Pulmonary artery endothelial cell (primary cell): ENCODE data around the gene SPA17. TPM values are rescaled to one million over a fixed set of nuclear protein-coding genes. Genes with fewer than 3 reads are reported as not detected.

Experiments
- DNase-seq: peaks from one replicate; pipeline ENCODE4 v3.0.0-alpha.2; 2011; ENCODE audit warnings: low read depth, low spot score
- total RNA-seq: library from RNA; depleted of rRNA; stranded (reverse); fragments of >200 nt; gene quantifications from 2 replicates; pipeline ENCODE4 v1.2.3, GENCODE V29; 2014

SPA17 gene
- total RNA-seq, 1 donor from 2014 or later: 6.8 TPM

DNA sequence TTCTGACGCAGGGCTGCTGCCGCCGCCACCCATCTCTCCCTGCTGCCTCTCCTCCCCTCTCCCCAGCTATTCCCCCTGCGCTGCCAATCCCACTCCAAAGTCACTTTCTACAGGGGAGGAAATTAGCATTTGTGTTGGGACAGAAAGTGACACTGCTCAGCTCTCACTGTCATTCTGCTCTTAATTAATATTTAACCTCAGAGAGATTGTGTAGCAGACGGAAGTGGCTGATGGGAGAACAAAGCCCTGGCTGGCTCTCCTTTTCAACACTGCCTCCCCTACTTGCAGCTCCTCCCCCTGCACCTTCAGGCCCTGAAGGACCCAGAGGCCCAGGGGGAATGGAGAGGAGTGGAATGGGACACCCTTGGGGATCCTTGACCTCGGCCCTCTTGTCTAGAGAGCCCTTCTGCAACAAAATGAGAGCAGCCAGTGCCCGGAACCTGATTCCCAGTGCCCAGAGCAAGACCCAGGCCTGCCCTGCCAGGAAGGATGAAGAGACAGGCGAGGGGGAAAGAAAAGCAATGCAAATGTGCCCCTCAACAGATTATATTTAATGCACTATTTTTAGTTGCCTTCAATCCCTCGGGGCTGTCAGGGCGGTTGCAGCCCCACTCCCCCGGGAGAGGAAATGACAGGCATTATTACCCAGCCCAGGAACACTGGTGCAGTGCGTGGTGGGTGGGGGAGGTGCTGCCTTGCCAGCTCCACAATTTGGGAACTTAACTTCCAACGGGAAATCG, 51.4 kb downstream of the SPA17 start:
- DNase-seq: no peak

DNA sequence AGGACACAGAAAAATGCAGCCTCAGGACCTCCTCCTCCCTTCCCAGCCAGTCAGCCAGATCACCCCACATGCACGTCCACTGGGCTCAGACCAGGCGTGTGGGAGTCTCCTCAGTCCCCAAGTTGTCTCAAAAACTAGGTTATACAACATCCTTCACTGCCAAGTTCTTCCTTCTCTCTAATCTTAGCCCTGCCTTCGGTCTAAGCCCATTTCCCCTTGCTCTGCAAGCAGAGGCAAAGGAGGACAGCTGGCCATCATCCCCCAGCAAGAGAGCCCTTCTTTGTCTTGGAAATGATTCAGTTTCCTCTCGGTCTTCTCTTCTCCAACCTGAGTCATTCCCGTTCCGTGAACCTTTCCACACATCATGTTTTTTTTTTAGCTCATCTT, 52.0 kb downstream of the SPA17 start:
- peak; percentile 56 for DNase-seq

DNA sequence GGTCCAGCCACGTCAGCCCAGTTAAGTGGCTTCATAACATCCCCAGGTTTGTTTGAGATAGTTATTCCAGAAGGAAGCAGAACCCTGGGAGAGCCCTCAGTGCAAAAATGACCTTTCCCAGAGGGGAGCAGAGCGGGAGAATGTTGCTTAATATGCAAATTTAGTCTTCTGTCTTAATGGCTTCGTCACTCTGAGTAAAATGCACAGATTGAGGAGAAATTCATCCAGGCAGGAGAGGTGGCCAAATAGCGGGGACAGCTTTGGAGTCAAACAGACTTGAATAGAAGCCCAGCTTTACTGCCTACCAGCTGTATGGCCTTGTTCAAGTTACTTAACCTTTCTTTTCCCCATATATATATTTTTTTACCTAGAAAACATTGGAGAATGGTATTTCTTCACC, 53.8 kb downstream of the SPA17 start:
- no peak for DNase-seq

DNA sequence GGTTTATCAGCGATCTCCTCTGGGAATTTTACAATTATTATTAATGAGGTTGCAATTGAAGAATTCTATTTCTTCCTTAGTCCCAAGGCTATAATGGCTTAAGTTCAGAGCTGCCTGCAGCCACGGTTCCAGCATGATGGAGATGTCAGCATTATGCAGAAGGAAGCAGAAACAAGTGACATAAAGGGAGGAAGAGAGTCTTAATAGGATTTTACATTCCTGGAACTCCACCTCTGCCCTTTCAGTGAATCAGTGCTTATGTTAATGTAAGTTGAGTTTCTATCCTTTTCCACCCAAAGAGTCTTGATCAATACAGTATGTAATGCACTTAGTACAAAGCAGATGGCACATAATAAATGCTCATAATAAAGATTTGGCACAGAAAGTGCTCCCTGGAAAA, 54.4 kb downstream of the SPA17 start:
- DNase-seq: no peak

DNA sequence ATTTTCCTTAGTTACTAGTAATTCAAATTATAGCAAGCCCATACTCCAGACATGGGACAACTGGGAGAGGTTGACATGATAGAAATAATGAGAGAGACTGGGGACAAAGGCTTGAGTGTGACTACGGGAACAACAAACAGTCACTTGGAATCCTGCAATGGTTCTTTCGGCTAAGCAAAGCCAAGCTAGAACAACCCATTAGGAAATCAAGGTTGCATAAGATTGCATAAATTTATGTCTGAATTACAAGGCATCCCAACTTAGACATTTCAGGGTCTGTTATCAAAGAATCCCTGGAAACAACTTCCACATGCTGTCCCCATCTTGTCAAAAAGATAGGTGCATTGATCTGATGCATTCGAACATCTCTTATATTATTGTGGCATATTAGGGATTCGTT, 55.9 kb downstream of the SPA17 start:
- no peak for DNase-seq

DNA sequence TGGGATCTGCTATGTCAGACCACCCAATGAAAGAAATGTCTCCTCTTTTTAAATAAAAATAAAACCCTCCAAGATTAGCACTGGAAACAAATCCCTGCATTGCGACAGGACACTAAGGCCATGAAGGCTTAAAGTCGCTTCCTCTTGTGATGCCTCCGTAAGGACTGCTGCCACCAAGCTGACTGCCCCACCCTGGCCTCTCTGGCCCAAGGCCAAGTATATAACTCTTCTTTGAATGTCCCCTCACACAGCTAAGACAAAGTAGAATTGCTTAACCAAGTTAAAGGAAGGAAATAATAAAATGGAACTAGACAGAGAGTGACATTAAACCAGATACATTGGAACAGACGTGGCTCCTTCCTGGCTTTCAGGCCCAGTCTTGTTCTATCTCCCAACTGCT, 58.5 kb downstream of the SPA17 start:
- DNase-seq: no peak

DNA sequence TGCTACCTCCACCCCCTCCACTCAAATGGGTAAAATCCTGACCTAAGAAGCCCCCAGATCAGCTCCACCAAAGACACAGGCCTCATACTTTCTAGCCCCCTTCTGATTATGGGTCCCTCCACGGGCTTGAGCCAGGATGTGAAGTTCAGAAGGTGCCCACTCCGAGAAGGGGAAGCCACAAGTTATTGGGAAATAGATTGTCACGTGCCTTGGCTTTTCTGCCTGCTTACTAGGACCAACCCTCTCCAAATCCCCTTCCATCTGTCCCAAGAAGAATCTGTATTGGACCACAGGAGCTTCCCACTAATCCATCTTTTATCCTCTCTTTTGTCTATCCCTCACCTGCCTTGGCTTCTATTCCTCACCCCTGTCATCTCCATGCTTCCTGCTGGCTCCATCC, 63.0 kb downstream of the SPA17 start:
- no peak for DNase-seq

DNA sequence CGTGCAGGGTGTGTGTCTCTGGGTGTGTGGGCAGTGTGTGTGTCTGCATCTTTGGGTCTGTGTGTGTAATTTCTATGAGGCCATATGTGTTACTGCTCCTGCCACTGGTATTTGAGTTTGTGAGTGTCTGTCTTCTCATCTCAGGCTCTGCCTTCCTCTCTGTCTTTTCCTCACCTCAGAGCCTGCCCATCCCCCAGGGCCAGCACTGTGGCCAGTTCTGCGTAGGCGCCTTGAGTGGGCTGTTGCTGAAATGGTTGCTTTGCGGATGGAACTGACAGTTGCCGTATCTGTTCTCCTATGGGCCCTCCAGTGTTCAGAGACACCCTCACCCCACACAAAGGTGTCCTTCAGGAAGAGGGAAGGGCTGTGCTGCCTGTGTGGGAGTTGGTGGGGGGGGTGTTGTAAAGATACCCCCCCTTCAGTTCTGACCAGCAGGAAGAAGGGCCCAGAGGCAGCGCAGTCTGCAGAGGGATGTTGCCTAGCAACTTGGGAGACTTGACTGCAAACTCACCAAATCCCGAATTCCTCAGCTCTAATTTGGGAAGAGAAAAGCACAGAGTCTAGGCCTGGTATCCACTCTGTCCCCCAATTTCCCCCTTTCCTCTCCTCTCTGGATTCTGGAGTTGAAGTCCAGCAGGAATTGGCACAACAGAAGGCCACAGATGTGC, 64.1 kb downstream of the SPA17 start:
- no peak for DNase-seq

DNA sequence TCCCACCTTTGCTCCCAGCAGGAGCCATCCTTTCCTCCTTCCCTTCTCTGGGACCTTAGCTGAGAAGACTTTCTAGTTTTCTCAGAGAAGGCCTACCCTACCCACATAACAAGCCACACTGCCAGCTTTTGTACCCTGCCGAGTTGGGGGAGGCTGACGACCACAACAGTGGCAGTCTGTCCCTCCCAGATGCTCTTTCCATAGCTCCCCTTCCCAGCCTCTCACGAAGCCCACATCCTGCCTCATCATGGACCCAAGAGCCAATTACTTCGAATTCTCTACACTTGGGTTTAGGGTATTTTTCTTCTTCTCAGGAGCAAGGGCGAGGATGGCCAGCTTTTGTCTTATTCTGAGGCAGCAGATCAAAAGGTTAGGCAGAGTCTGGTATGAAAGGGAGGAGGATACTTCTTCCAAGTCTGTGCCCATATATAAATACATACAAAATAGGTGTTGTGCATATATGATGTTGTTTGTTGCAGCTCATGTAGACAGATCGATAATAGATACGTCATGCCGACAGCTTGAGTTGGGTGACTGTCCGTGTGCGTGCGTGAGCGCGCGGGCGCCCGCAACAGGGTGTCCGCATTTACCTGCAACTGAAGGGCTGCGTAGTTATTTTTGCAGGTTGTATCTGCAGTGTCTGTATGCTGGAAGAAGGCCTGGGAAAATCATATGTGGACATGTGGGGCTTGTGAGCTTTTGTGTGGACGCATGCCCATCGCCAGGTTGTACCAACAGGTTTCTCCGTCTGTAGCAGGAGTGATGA, 65.2 kb downstream of the SPA17 start:
- no peak for DNase-seq

DNA sequence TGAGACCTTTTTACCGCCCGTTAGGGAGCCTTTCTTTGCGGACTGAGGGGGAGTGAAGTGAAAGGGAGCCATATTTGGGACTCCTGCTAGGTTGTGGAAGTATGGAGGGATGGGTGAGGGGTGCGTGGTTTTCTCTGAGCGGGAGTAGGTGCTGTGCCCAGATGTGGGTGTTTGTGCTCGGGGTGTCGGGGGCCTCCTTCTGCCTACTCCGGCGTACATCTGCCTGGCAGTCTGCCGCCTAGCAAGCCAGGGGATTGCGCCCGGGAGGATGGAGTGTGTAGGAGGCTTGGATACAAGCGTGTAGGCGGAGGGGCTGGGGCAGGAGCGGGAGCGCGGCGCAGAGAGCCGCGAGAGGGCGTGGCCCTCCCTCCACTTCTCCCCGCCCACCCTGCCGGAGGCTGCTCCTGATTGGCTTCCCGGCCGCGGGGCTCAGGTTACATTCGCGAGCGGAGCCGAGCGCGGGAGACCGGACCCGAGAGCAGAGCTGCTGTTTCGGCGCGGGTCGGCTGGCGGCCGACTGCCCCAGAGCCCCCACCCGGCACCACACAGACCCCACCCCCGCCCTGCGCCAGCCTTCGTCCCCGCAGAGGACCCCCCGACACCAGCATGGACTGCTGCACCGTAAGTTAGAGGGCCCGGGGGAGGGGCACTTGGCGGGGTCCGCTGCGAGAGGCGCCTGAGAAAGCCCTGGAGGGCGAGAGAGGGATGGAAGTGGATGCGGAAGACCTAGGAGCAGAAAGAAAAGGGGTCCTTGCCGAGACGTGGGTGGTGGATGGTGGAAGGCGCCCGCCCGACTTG, 66.0 kb downstream of the SPA17 start, which contains the start of gene NRGN:
NRGN (plus strand) TSS at position 464 of the 798 bp plus-strand sequence; CDS start at position 607, 143 bp downstream.
- peak; percentile 65 for DNase-seq

DNA sequence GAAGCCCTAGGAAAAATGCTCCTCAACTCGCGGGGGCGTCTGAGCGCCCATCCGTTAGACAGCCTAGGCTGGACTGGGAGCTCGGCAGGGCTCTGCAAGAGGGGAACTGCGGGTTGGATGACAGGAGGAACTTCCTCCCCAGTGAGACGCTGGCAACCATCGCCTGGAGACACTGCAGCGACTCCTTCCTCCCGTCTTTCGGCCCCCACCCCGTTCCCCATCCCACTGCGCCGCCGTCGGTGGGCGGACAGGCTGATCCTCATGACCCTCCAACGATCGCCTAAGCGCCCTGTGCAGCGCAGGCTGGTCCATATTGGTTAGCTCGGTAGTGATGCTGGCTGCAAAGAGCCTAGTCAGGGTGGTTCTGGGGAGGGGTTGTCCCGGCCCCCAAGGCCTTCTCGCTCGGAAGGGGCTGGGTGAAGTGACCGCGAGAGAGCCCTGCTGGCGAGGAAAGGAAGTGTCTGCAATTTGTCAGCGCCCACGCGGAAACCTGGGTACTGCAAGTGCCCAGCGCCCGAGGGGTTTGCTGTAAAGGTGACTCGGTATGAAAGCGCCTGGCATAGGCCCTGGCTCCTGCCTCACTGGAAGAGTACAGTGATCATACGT, 66.7 kb downstream of the SPA17 start:
- DNase-seq: no peak

DNA sequence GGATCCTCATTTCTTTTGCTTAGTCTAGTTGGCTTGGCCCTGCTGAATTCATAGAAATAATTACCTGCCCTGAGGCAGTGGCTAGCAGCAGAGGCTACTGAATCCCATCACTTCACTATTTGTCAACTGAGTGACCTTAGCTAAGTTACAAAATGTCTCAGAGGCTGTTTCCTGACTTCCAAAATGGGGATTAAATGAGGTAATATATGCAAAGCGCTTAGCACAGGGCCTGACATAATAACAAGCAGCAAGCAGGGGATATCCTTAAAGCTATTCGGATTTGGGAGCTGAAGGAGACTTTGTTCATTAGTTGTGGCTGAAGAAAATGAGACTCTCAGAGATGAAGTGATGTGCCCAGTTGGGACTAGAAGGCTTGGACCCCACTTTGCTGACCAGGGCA, 68.9 kb downstream of the SPA17 start:
- DNase-seq: no peak

DNA sequence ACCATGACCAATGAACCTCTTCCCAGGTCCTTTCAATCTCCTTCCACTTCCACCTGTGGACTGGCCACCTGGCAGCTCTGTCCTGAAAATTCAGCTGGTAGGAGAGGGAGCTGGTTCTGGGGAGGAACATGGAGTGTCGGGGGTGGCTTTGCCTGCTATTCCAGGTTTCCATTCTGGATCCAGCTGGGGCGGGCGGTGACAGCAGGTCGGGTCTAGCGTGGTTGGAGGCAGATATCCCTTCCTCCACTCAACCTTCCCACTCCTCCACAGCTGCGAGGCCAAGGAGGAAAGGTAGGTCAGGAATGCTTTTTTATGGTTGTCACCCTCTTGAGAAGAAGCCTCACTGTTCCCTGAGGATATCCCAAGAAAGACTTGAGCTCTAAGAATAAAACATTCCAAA, 69.3 kb downstream of the SPA17 start:
- no peak for DNase-seq

DNA sequence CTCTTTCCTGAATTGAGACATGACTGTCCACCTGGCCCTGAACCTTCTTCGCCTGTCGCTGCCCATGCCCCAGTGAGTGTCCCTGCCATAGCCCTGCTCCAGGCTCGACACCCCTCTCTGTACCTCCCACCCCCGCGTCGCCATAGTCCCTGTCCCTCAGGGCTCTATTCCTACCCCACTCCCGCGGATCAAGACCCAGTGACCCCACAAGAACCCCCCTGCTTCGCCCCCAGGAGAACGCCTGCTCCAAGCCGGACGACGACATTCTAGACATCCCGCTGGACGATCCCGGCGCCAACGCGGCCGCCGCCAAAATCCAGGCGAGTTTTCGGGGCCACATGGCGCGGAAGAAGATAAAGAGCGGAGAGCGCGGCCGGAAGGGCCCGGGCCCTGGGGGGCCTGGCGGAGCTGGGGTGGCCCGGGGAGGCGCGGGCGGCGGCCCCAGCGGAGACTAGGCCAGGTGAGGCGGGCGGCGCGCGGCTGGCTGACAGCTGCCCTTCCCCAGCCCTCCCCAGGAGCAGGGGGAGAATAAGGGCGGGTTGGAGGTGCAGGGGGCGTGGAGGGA, 71.6 kb downstream of the SPA17 start:
- no peak for DNase-seq

DNA sequence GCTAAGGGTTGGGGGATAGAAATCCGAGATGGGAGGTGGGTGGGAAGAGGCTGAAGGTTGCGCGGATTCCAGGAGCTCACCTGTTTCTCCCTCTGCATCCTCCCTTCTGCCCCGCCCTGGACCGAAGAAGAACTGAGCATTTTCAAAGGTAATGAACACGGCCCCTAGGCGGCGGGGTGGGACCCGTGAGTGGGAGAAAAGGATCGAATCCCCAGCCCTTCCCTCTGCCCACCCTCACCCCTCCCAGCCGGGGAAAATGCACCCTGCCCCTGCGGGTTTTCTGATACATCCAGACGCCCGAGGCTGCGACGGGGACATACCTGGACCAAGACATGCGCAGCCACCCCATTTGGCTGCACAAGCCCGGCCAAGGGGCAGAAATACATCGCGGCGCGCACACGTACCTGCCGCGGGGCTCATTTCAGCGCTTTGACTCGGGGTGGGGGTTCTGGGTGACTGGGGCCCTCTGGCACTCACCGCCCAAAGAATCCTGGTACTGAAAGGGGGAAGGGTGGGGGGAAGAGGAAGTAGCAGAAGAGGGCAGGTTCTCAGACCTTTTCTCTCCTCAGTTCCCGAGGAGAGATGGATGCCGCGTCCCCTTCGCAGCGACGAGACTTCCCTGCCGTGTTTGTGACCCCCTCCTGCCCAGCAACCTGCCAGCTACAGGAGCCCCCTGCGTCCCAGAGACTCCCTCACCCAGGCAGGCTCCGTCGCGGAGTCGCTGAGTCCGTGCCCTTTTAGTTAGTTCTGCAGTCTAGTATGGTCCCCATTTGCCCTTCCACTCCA, 72.3 kb downstream of the SPA17 start:
- DNase-seq: no peak

DNA sequence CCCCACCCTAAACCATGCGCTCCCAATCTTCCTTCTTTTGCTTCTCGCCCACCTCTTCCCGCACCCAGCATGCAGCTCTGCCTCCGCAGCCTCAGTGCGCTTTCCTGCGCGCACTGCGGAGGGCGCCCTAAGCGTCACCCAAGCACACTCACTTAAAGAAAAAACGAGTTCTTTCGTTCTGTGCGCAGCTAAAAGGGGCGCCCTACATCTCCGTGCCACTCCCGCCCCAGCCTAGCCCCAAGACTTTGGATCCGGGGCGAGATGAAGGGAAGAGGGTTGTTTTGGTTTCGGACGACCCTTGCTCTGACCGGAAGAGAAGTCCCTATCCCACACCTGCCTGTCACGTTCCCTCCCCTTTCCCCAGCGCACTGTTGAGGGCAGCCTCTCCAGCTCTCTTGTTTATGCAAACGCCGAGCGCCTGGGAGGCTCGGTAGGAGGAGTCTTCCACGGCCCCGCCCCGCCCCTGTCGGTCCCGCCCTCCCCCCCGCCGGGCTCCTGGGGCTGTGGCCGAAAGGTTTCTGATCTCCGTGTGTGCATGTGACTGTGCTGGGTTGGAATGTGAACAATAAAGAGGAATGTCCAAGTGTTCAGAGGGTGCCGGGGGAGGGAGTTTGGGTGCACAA, 73.0 kb downstream of the SPA17 start:
- DNase-seq: no peak
